Activated CD8-positive, alpha-beta memory T cell treated with anti-CD3 and anti-CD28 coated beads for 1 hour (primary cell): Measurements from ENCODE around the gene CSMD2.

ENCODE experiments used
- DNase-seq, 2 donors: peaks; one replicate each; pipeline ENCODE4 v3.0.0-alpha.2; 2020; ENCODE audit warnings: low read depth in 1 of 2; ENCODE audit errors: extremely low read depth in 1 of 2

The CSMD2 gene

GRCh38 chr1:33866281-33866680 lies 298.7 kb downstream of the CSMD2 start:
- DNase-seq: no peak

- no peak for DNase-seq
These were observed 300.3 kb downstream of the CSMD2 start for GRCh38 chr1:33864460-33865389.

- no peak for DNase-seq
These were observed 301.3 kb downstream of the CSMD2 start, which contains the start of gene HMGB4 for GRCh38 chr1:33863779-33864178. TSS of gene HMGB4 (plus strand) at chr1:33864079. CDS start at chr1:33864192, 113 bp downstream.

GRCh38 chr1:33860671-33861070 lies 304.4 kb downstream of the CSMD2 start:
- DNase-seq: no peak

GRCh38 chr1:33854091-33854490 lies 310.9 kb downstream of the CSMD2 start:
- DNase-seq: no peak

GRCh38 chr1:33853431-33853830 lies 311.6 kb downstream of the CSMD2 start:
- DNase-seq: no peak

GRCh38 chr1:33852711-33853110 lies 312.3 kb downstream of the CSMD2 start:
- DNase-seq: no peak

GRCh38 chr1:33850481-33850880 lies 314.5 kb downstream of the CSMD2 start:
- no peak for DNase-seq

- DNase-seq: no peak
These were observed 315.8 kb downstream of the CSMD2 start for GRCh38 chr1:33849211-33849610.

- DNase-seq: no peak
These were observed 316.7 kb downstream of the CSMD2 start for GRCh38 chr1:33848205-33848937.

- no peak for DNase-seq
These were observed 318.2 kb downstream of the CSMD2 start for GRCh38 chr1:33846861-33847260.

- no peak for DNase-seq
These were observed 320.9 kb downstream of the CSMD2 start for GRCh38 chr1:33844166-33844565.

- no peak for DNase-seq
These were observed 322.7 kb downstream of the CSMD2 start for GRCh38 chr1:33842348-33842747.

- no peak for DNase-seq
These were observed 323.5 kb downstream of the CSMD2 start for GRCh38 chr1:33841494-33841893.

GRCh38 chr1:33837635-33838034 lies 327.4 kb downstream of the CSMD2 start:
- DNase-seq: no peak

GRCh38 chr1:33836911-33837310 lies 328.1 kb downstream of the CSMD2 start:
- DNase-seq: no peak

GRCh38 chr1:33828654-33829053 lies 336.4 kb downstream of the CSMD2 start:
- DNase-seq: no peak

GRCh38 chr1:33828059-33828458 lies 337.0 kb downstream of the CSMD2 start:
- DNase-seq: no peak

GRCh38 chr1:33826711-33827110 lies 338.3 kb downstream of the CSMD2 start:
- DNase-seq: no peak

- DNase-seq: no peak
These were observed 338.7 kb downstream of the CSMD2 start for GRCh38 chr1:33826311-33826710.

GRCh38 chr1:33825506-33825905 lies 339.5 kb downstream of the CSMD2 start:
- DNase-seq: no peak

- no peak for DNase-seq
These were observed 340.1 kb downstream of the CSMD2 start for GRCh38 chr1:33824971-33825370.
